T-helper 1 cell treated with Interleukin-12 subunit alpha and Interleukin-12 subunit beta and Interleukin-4 antibody, amounts not matched to agents 30 μg/mL and 1 μg/mL, for 36 hours (primary cell): ENCODE results near the gene ZNF836.

Source experiments
- H3K27ac Mint-ChIP-seq: one replicate; pipeline ENCODE4 v1.8.0; 2021; ENCODE audit warnings: mild to moderate bottlenecking, mixed read lengths
- H3K27me3 Mint-ChIP-seq: one replicate; pipeline ENCODE4 v1.8.0; 2021; ENCODE audit warnings: low read depth, mixed read lengths
- H3K36me3 Mint-ChIP-seq: one replicate; pipeline ENCODE4 v1.8.0; 2021; ENCODE audit warnings: low read depth, mixed read lengths
- H3K4me1 Mint-ChIP-seq: one replicate; pipeline ENCODE4 v1.8.0; 2021; ENCODE audit warnings: low read depth, mixed read lengths
- H3K4me3 Mint-ChIP-seq: one replicate; pipeline ENCODE4 v1.8.0; 2021; ENCODE audit warnings: mild to moderate bottlenecking, moderate library complexity, mixed read lengths
- H3K9me3 Mint-ChIP-seq: one replicate; pipeline ENCODE4 v1.8.0; 2021; ENCODE audit warnings: mixed read lengths

The ZNF836 gene

GRCh38 chr19:52142001-52142595, 29.3 kb downstream of the ZNF836 start:
- Mint-ChIP-seq H3K36me3 (peaks cover 20% of the 10 kb centered on the region), H3K27me3 (no peaks in the 10 kb centered on the region)

GRCh38 chr19:52141203-52141602, 30.2 kb downstream of the ZNF836 start:
- Mint-ChIP-seq H3K4me3 (no peak overlapping the region), H3K27me3 (no peaks in the 10 kb centered on the region), H3K9me3 (peaks cover 36% of the 10 kb centered on the region), H3K4me1 (peaks cover 17% of the 10 kb centered on the region), H3K36me3 (peaks cover 24% of the 10 kb centered on the region), H3K27ac (no peak overlapping the region)

More at GRCh38 chr19:52142001-52142595, 29.3 kb downstream of the ZNF836 start:
- Mint-ChIP-seq H3K27ac (no peak overlapping the region), H3K4me3 (no peak overlapping the region), H3K4me1 (peaks cover 17% of the 10 kb centered on the region), H3K9me3 (peaks cover 38% of the 10 kb centered on the region)

DNA sequence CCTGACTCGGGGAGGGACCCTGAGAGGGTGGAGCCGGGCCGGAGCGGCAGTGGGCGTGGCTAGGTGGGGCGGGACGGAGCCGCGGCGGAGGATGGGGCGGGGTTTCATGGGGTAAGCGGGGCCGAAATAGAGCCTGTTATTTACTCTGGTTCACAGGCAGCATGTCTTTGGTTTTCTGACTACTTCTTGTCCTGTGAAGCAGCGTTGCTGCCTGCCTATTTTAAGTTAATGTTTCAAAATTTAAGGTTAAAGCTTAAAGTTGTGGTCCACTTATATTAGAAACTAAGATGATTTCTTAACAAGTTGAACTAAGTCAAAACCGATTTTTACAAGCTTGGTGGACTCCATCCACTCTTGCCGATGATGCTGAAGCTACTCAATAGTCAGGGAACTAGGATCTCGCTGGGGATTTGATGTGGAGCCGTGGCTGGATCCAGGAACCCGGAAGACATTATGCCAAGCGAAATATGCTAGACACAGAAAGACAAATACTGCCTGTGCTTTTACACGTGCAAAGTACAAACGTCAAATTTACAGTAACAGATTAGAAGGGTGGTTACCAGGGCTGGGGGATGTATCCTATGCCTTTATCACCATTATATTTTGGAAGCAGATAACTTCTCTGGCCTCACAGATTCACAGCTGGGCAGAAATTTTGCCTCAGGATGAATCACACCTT, 31.2 kb downstream of the ZNF836 start:
- peak overlapping the region; percentile 87 for H3K27ac Mint-ChIP-seq
- H3K4me1 Mint-ChIP-seq: peaks cover 17% of the 10 kb centered on the region
- H3K4me3 Mint-ChIP-seq: peak overlapping the region; percentile 94
- no peaks in the 10 kb centered on the region for H3K27me3 Mint-ChIP-seq
- peaks cover 37% of the 10 kb centered on the region for H3K9me3 Mint-ChIP-seq
- H3K36me3 Mint-ChIP-seq: peaks cover 25% of the 10 kb centered on the region

GRCh38 chr19:52139252-52140031, 32.0 kb downstream of the ZNF836 start, which contains the start of gene ZNF616:
TSS of gene ZNF616 (minus strand) at chr19:52139938. CDS start at chr19:52130512, 9,426 bp downstream.
- Mint-ChIP-seq H3K4me1 (peaks cover 17% of the 10 kb centered on the region), H3K9me3 (peaks cover 38% of the 10 kb centered on the region), H3K4me3 (peak within 1 kb of the TSS; percentile 94), H3K27ac (peak within 1 kb of the TSS; percentile 87), H3K36me3 (peaks cover 28% of the 10 kb centered on the region), H3K27me3 (no peaks in the 10 kb centered on the region)

- Mint-ChIP-seq H3K4me3 (peak overlapping the region; percentile 94), H3K4me1 (peaks cover 17% of the 10 kb centered on the region), H3K27me3 (no peaks in the 10 kb centered on the region), H3K9me3 (peaks cover 42% of the 10 kb centered on the region), H3K36me3 (peaks cover 32% of the 10 kb centered on the region), H3K27ac (peak overlapping the region; percentile 87)
Observed at GRCh38 chr19:52138983-52139251, 32.5 kb downstream of the ZNF836 start.

DNA sequence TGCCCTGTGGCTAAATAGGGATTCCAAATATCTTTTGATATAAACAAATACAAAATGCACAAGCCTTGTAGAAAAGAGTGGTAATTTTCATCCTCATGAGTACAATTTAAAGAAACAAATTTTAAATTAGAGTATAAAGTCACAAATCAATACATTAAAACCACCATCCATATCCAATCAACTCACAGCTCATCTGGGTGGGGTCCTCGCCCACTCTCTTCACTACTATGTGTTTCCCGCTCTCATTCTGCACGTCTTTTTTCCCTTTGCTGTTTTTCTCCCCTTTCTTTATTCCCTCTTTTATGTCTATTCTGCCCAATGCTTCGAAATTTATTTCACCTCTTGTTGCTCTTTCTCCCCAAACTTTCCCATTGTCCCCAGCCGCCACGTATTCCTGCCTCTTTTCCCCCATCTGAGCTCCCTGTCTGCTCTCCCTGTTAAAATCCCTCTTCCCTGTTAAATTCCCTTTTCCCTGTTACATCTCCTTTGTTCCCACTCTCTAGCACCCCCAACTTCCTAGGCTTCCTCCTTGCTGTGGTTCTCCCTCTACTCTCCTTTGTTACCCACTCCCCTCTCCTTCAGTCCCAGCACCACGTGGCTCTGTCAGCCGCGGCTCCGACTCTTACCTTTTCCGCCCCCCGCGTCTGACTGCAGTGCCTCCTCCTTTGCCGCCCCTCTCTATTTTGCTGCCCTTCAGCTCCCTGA, 33.0 kb downstream of the ZNF836 start:
- H3K36me3 Mint-ChIP-seq: peaks cover 34% of the 10 kb centered on the region
- H3K27ac Mint-ChIP-seq: peak overlapping the region; percentile 87
- H3K27me3 Mint-ChIP-seq: no peaks in the 10 kb centered on the region
- peaks cover 45% of the 10 kb centered on the region for H3K9me3 Mint-ChIP-seq
- peak overlapping the region; percentile 94 for H3K4me3 Mint-ChIP-seq
- peaks cover 17% of the 10 kb centered on the region for H3K4me1 Mint-ChIP-seq

- Mint-ChIP-seq H3K4me3 (no peak overlapping the region), H3K27ac (no peak overlapping the region), H3K27me3 (no peaks in the 10 kb centered on the region), H3K36me3 (peaks cover 70% of the 10 kb centered on the region), H3K4me1 (no peaks in the 10 kb centered on the region), H3K9me3 (peaks cover 72% of the 10 kb centered on the region)
Observed at GRCh38 chr19:52120286-52120685, 51.1 kb downstream of the ZNF836 start.

DNA sequence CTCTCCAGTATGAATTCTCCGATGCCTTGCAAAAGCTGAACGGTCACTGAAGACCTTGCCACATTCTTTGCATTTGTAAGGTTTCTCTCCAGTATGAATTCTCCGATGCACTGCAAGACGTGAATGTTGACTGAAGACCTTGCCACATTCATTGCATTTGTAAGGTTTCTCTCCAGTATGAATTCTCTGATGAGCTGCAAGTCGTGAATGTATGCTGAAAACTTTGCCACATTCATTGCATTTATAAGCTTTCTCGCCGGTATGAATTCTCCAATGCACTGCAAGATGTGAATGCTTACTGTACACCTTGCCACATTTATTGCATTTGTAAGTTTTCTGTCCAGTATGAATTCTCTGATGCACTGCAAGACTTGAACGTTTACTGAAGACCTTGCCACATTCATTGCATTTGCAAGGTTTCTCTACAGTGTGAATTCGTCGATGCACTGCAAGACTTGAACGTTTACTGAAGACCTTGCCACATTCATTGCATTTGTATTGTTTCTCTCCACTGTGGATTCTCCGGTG, 55.8 kb downstream of the ZNF836 start:
- Mint-ChIP-seq H3K36me3 (peaks cover 53% of the 10 kb centered on the region), H3K4me3 (no peak overlapping the region), H3K27me3 (no peaks in the 10 kb centered on the region)

GRCh38 chr19:52114691-52115090, 56.7 kb downstream of the ZNF836 start:
- no peaks in the 10 kb centered on the region for H3K4me1 Mint-ChIP-seq
- H3K36me3 Mint-ChIP-seq: peaks cover 44% of the 10 kb centered on the region
- H3K27ac Mint-ChIP-seq: no peak overlapping the region
- H3K27me3 Mint-ChIP-seq: no peaks in the 10 kb centered on the region
- no peak overlapping the region for H3K4me3 Mint-ChIP-seq
- H3K9me3 Mint-ChIP-seq: peaks cover 82% of the 10 kb centered on the region

More for the DNA sequence above, 55.8 kb downstream of the ZNF836 start:
- H3K27ac Mint-ChIP-seq: no peak overlapping the region
- H3K4me1 Mint-ChIP-seq: no peaks in the 10 kb centered on the region
- H3K9me3 Mint-ChIP-seq: peaks cover 82% of the 10 kb centered on the region

- Mint-ChIP-seq H3K4me3 (no peak overlapping the region), H3K27ac (no peak overlapping the region), H3K27me3 (no peaks in the 10 kb centered on the region), H3K36me3 (peaks cover 29% of the 10 kb centered on the region), H3K4me1 (no peaks in the 10 kb centered on the region), H3K9me3 (peaks cover 80% of the 10 kb centered on the region)
Observed at GRCh38 chr19:52112624-52113023, 58.8 kb downstream of the ZNF836 start.

DNA sequence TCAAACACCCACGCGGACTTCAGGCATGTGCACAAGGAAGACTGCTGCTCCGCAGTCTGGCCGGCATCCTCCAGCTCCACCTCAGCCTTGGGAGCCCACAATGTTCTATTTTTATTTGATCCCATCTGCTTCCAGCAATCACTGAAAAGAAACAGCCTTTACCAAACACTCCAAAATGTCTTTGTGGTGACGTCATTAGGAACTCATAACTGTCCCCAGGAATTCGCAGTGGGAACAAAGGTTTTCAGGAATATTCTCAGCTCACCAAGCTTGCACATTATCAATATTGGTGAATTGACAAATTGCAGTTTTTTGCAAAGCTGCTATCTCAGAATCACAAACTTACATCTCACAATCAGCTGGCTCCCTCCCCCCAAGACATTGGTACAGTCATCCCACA, 60.6 kb downstream of the ZNF836 start:
- H3K27me3 Mint-ChIP-seq: no peaks in the 10 kb centered on the region
- no peaks in the 10 kb centered on the region for H3K4me1 Mint-ChIP-seq
- H3K4me3 Mint-ChIP-seq: no peak overlapping the region
- H3K36me3 Mint-ChIP-seq: peaks cover 18% of the 10 kb centered on the region
- H3K9me3 Mint-ChIP-seq: peaks cover 80% of the 10 kb centered on the region
- H3K27ac Mint-ChIP-seq: no peak overlapping the region
